ENCODE data around the gene TPRN. TPM values are rescaled to one million over a fixed set of nuclear protein-coding genes. Genes with fewer than 3 reads are reported as not detected.

Gene TPRN
- total and polyA plus RNA-seq, 2 experiments from 2014 or later, result 6.4 to 29.2 TPM

DNA sequence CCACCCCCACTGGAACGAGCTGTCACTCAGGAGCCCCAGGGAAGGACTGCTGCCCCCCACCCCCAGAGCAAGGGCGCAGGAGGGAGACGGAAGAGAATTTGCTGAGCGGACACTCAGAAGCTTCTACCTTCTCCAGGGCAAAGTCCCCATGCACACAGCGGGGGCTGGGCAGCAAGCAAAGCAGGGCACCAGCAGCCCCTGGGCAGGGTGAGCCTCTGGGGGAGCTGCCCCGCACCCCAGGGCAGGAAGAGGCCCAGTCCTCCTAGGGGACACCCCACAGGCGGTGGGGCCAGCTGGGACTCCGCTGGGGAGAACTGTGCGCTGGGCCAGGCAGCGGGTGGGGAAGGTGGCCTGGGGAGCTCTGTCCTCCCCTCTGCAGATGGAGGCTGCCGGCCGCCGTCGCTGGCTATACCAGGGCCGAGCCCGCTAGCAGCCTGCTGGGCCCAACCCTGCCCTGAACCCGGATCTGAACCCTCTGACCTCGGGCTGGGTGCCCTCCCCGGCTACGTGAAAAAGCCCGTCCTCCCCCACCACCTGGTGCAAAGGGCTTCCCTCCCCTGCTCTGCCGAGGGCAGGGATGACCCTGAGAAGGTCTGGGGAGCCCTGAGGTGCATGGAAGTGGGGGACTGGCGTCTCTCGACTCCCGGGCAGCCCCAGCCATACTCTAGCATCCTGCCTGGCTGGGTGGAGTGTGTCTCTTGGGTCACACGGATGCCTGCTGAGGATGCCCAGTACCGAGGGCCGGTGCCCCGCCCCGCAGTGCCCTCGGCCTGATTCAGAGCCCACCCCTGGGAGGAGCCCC is 29.6 kb upstream of the TPRN start:
- H3K9me3 Mint-ChIP-seq, result no peaks in the 10 kb centered on the region
- no peaks in the 10 kb centered on the region for H3K9me2 ChIP-seq (ENCODE audit: insufficient read depth)
- H3K36me3 Mint-ChIP-seq (ENCODE audit: low read depth), result no peaks in the 10 kb centered on the region
- TF ChIP-seq NANOG (IDR thresholded peaks at IDR 0.05; ENCODE audit: borderline replicate concordance), result no peak
- DNase-seq (ENCODE audit: low spot score), result no peak
- H3K27ac Mint-ChIP-seq, result no peak overlapping the region
- no peaks in the 10 kb centered on the region for H3K4me1 ChIP-seq (ENCODE audit: insufficient read depth)
- no peak overlapping the region for H2AFZ ChIP-seq
- H3K27me3 ChIP-seq (ENCODE audit: insufficient read depth), result no peaks in the 10 kb centered on the region
- H3K4me3 ChIP-seq, result no peak overlapping the region
- no peaks in the 10 kb centered on the region for H3K79me2 ChIP-seq (replicated peaks; ENCODE audit: insufficient read depth)
- no peak overlapping the region for H3K4me3 Mint-ChIP-seq
- no peak for ATAC-seq
- H3K27ac ChIP-seq (ENCODE audit: low read depth), result no peak overlapping the region
- H4K20me1 ChIP-seq (replicated peaks; ENCODE audit: insufficient read depth), result no peaks in the 10 kb centered on the region
- peaks cover 3% of the 10 kb centered on the region; the same call in 2 of the 3 replicates for H3K4me1 Mint-ChIP-seq
- no peak overlapping the region for H3K4me2 ChIP-seq
- H3K27me3 Mint-ChIP-seq (ENCODE audit: insufficient read depth, low read depth, poor library complexity), result peaks cover 3% of the 10 kb centered on the region
- H3F3A ChIP-seq (replicated peaks; ENCODE audit: low read depth), result no peaks in the 10 kb centered on the region
- no peaks in the 10 kb centered on the region for H3K36me3 ChIP-seq (ENCODE audit: insufficient read depth)

DNA sequence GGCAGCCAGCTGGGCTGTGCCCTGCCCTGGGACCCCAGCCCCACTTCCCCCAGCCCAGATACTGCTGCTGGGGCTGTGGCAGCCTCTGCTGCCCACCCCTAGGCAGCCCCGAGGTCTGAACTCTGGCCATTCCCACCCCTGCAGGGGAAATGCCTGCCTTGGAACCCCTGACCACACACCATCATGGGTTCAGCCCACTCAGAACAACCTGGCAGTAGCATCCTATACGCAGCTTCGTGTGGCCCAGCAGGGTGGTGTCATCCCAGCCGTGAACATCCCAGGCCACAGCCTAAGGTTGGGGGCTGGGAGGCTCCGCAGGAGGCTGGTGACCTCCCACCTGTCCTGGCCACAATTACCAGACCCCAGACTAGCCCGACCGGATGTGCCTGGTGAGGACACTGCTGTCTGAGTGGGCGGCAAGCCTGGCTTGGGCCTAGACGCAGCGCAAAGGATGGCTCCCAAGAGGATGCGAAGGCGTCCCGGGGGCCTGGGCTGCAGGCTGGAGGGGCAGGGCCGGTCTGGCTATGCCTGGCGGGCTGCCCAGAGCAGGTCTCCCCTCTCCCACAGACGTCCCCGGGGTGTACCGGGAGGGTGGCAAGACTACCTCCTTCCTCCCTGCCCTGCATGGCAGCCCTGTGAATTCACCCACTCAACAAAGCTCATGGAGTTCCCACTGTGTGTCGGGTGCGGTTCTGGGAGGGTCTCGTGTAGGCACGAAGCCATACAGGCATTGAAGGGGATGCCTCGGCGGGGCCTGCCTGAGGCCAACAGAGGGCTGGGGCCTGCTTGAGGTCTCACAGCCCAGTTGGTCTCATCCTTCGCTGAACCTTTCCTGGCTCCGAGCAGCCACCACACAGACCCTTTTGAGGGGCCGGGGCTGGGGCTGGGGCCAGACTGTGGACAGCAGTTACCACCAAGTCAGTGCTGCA is 28.7 kb upstream of the TPRN start:
- DNase-seq (ENCODE audit: low spot score) (no peak), ATAC-seq (no peak)
- Histone ChIP-seq H3K4me3 (no peak overlapping the region), H3K36me3 (ENCODE audit: insufficient read depth) (no peaks in the 10 kb centered on the region), H3K27ac (ENCODE audit: low read depth) (no peak overlapping the region), H2AFZ (no peak overlapping the region), H4K20me1 (replicated peaks; ENCODE audit: insufficient read depth) (no peaks in the 10 kb centered on the region), H3F3A (replicated peaks; ENCODE audit: low read depth) (0 out of 2 replicates have a peak, but pooled peaks cover 1% of the 10 kb centered on the region), H3K79me2 (replicated peaks; ENCODE audit: insufficient read depth) (no peaks in the 10 kb centered on the region), H3K9me2 (ENCODE audit: insufficient read depth) (no peaks in the 10 kb centered on the region), H3K4me2 (no peak overlapping the region), H3K27me3 (ENCODE audit: insufficient read depth) (no peaks in the 10 kb centered on the region), H3K4me1 (ENCODE audit: insufficient read depth) (no peaks in the 10 kb centered on the region; the same call in 1 of the 2 replicates)
- no peaks in the 10 kb centered on the region for H3K36me3 Mint-ChIP-seq (ENCODE audit: low read depth)
- no peak overlapping the region for H3K27ac Mint-ChIP-seq
- no peaks in the 10 kb centered on the region for H3K9me3 Mint-ChIP-seq
- peaks cover 3% of the 10 kb centered on the region for H3K27me3 Mint-ChIP-seq (ENCODE audit: insufficient read depth, low read depth, poor library complexity)
- peaks cover 2% of the 10 kb centered on the region; the same call in 2 of the 3 replicates for H3K4me1 Mint-ChIP-seq
- no peak overlapping the region for H3K4me3 Mint-ChIP-seq
- TF ChIP-seq POLR2AphosphoS5 (IDR thresholded peaks at IDR 0.05; ENCODE audit: low read depth) (no peak), EZH2 (IDR thresholded peaks at IDR 0.05; ENCODE audit: low read depth, unreplicated experiment) (no peak), CREB1 (CRISPR knock-in tag; IDR thresholded peaks at IDR 0.05; ENCODE audit: low read depth) (no peak), STAT1 (IDR thresholded peaks at IDR 0.05; ENCODE audit: unreplicated experiment) (no peak), JUNB (IDR thresholded peaks at IDR 0.05; ENCODE audit: unreplicated experiment) (no peak), ZNF331 (CRISPR knock-in tag; IDR thresholded peaks at IDR 0.05; ENCODE audit: low read depth) (no peak), NANOG (IDR thresholded peaks at IDR 0.05; ENCODE audit: borderline replicate concordance) (no peak)
- TF ChIP-seq, protein P1, sequence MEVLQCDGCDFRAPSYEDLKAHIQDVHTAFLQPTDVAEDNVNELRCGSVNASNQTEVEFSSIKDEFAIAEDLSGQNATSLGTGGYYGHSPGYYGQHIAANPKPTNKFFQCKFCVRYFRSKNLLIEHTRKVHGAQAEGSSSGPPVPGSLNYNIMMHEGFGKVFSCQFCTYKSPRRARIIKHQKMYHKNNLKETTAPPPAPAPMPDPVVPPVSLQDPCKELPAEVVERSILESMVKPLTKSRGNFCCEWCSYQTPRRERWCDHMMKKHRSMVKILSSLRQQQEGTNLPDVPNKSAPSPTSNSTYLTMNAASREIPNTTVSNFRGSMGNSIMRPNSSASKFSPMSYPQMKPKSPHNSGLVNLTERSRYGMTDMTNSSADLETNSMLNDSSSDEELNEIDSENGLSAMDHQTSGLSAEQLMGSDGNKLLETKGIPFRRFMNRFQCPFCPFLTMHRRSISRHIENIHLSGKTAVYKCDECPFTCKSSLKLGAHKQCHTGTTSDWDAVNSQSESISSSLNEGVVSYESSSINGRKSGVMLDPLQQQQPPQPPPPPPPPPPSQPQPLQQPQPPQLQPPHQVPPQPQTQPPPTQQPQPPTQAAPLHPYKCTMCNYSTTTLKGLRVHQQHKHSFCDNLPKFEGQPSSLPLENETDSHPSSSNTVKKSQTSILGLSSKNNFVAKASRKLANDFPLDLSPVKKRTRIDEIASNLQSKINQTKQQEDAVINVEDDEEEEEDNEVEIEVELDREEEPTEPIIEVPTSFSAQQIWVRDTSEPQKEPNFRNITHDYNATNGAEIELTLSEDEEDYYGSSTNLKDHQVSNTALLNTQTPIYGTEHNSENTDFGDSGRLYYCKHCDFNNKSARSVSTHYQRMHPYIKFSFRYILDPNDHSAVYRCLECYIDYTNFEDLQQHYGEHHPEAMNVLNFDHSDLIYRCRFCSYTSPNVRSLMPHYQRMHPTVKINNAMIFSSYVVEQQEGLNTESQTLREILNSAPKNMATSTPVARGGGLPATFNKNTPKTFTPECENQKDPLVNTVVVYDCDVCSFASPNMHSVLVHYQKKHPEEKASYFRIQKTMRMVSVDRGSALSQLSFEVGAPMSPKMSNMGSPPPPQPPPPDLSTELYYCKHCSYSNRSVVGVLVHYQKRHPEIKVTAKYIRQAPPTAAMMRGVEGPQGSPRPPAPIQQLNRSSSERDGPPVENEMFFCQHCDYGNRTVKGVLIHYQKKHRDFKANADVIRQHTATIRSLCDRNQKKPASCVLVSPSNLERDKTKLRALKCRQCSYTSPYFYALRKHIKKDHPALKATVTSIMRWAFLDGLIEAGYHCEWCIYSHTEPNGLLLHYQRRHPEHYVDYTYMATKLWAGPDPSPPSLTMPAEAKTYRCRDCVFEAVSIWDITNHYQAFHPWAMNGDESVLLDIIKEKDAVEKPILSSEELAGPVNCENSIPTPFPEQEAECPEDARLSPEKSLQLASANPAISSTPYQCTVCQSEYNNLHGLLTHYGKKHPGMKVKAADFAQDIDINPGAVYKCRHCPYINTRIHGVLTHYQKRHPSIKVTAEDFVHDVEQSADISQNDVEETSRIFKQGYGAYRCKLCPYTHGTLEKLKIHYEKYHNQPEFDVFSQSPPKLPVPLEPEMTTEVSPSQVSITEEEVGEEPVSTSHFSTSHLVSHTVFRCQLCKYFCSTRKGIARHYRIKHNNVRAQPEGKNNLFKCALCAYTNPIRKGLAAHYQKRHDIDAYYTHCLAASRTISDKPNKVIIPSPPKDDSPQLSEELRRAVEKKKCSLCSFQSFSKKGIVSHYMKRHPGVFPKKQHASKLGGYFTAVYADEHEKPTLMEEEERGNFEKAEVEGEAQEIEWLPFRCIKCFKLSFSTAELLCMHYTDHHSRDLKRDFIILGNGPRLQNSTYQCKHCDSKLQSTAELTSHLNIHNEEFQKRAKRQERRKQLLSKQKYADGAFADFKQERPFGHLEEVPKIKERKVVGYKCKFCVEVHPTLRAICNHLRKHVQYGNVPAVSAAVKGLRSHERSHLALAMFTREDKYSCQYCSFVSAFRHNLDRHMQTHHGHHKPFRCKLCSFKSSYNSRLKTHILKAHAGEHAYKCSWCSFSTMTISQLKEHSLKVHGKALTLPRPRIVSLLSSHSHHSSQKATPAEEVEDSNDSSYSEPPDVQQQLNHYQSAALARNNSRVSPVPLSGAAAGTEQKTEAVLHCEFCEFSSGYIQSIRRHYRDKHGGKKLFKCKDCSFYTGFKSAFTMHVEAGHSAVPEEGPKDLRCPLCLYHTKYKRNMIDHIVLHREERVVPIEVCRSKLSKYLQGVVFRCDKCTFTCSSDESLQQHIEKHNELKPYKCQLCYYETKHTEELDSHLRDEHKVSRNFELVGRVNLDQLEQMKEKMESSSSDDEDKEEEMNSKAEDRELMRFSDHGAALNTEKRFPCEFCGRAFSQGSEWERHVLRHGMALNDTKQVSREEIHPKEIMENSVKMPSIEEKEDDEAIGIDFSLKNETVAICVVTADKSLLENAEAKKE (CRISPR knock-in tag; IDR thresholded peaks at IDR 0.05), result no peak
- TF ChIP-seq, protein P2, sequence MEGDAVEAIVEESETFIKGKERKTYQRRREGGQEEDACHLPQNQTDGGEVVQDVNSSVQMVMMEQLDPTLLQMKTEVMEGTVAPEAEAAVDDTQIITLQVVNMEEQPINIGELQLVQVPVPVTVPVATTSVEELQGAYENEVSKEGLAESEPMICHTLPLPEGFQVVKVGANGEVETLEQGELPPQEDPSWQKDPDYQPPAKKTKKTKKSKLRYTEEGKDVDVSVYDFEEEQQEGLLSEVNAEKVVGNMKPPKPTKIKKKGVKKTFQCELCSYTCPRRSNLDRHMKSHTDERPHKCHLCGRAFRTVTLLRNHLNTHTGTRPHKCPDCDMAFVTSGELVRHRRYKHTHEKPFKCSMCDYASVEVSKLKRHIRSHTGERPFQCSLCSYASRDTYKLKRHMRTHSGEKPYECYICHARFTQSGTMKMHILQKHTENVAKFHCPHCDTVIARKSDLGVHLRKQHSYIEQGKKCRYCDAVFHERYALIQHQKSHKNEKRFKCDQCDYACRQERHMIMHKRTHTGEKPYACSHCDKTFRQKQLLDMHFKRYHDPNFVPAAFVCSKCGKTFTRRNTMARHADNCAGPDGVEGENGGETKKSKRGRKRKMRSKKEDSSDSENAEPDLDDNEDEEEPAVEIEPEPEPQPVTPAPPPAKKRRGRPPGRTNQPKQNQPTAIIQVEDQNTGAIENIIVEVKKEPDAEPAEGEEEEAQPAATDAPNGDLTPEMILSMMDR (conservative IDR thresholded peaks at IDR 0.05; ENCODE audit: low read depth in 2 of 2), result no peak
- TF ChIP-seq, protein P3, sequence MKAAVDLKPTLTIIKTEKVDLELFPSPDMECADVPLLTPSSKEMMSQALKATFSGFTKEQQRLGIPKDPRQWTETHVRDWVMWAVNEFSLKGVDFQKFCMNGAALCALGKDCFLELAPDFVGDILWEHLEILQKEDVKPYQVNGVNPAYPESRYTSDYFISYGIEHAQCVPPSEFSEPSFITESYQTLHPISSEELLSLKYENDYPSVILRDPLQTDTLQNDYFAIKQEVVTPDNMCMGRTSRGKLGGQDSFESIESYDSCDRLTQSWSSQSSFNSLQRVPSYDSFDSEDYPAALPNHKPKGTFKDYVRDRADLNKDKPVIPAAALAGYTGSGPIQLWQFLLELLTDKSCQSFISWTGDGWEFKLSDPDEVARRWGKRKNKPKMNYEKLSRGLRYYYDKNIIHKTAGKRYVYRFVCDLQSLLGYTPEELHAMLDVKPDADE (IDR thresholded peaks at IDR 0.05), result no peak

All from GM23338 (cell line).